Pulmonary artery endothelial cell (primary cell): ENCODE results near the gene SYT1. TPM values are rescaled to one million over a fixed set of nuclear protein-coding genes. Genes with fewer than 3 reads are reported as not detected.

ENCODE experiments used
- DNase-seq: peaks from one replicate; pipeline ENCODE4 v3.0.0-alpha.2; 2011; ENCODE audit warnings: low read depth, low spot score
- total RNA-seq: library from RNA; depleted of rRNA; stranded (reverse); fragments of >200 nt; gene quantifications from 2 replicates; pipeline ENCODE4 v1.2.3, GENCODE V29; 2014

The SYT1 gene
- total RNA-seq, 1 donor from 2014 or later, result 0.59 TPM

DNA sequence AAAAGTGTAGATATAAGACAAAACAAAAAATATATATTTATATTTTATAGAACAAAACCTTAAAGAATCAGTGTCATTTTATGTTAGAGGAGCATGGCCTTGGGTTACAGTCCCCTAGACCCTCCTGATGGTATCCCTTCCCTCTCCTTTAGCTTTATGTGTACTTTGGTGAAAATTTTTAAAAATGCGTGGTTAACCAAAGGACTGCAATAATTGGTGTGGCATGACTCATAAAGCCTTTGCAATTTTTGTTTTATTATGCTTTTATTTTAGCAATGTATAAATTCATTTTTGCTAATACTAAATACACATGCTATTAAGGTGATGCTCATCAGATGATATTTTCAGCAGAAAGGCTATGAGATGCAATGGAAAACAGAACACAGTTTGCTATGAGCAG, 264.4 kb downstream of the SYT1 start:
- DNase-seq, result no peak

DNA sequence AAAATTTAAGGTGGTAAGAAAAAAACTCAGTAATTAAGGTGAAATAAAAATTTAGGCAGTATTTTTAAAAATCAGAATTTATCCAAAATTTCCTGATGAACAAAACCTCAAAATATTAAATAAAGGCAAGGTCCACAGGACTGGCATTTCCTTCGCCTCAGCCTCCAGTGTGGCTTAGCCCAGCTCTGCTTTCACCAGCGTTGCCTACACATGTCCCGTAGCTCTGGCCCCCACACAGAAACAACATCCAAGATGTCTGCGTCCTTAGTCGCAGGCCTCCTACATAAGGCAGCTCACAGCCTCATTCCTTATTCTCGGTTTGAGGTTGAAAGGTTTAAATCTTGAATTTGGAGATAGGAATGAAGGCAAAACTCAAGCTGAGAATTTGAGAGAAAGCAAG, 274.3 kb downstream of the SYT1 start:
- no peak for DNase-seq

- no peak for DNase-seq
These were observed 276.1 kb downstream of the SYT1 start for GRCh38 chr12:79140711-79141110.

DNA sequence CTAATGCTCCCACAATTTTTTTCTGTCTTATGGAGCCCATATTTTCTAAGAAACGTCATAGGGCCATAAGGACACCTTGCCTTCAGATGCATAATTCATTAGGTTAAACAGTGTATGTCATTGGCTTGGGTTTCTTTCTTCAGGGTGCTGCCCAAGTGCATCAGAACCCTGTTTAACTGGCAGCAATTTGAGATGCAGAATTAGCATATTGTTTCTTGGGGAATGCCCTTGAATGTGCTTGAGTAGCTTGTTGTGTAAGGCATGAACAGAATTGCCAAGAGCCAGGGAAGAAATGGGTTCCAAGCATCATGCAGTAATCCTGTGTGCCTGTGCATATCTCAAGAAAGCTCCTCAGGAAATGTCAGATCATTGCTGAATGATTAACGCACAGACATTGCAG, 277.2 kb downstream of the SYT1 start:
- no peak for DNase-seq

DNA sequence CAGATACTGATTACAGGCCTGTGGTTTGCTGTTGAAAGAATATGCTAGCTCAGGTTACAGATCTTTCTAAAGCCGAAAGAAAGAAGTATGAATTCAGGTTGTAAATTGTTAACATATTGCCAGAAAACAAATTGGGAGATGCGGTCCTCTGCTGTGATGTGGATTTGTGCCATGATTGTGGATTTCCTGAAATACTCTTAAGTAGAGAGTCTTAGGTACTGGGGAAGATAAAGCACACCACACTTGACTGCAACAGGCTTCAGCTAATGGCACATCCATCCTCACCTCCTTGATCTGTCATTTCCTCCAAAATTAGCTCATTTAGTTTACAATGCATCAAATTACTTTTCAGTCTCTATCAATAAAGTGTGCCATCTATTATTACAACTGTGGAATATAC, 279.2 kb downstream of the SYT1 start:
- no peak for DNase-seq

DNA sequence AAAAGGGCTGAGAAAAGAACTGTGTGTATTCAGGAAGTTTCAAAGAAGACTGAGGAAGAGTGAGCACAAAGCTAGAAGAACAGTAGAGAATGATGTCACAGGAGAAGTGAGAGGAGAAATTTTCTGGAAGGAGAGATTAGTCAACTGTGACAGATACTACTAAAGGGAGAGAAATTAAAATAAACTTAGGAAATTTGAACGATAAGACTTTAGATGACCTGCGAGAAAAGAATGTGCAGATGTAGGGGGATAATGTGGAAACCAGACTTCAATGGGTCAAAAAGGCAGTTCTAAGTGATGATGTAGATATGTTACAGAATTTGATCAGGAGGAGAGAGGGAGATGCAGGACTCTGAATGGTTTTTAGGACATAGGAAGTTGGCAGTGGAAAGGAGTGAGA, 287.4 kb downstream of the SYT1 start:
- DNase-seq, result no peak

DNA sequence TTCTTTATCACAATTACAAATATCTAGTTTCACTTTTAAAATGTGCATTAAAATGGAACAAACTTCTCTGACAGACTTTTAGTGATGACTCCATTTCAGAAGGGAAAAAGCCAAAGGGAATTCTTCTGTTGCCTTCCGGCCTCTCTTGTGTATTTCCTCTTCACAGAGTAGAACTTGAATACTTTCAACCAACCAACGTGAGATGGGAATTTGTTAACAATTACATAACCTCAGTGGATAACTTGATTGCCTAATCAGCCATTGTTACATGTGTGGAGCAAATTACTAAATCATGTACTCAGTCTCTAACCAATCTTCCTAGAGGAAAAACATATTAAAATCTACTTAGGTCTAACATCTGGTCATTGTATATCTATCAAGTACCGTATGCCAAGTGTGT, 291.1 kb downstream of the SYT1 start:
- no peak for DNase-seq

- DNase-seq, result no peak
These were observed 292.4 kb downstream of the SYT1 start for GRCh38 chr12:79156846-79157463.

DNA sequence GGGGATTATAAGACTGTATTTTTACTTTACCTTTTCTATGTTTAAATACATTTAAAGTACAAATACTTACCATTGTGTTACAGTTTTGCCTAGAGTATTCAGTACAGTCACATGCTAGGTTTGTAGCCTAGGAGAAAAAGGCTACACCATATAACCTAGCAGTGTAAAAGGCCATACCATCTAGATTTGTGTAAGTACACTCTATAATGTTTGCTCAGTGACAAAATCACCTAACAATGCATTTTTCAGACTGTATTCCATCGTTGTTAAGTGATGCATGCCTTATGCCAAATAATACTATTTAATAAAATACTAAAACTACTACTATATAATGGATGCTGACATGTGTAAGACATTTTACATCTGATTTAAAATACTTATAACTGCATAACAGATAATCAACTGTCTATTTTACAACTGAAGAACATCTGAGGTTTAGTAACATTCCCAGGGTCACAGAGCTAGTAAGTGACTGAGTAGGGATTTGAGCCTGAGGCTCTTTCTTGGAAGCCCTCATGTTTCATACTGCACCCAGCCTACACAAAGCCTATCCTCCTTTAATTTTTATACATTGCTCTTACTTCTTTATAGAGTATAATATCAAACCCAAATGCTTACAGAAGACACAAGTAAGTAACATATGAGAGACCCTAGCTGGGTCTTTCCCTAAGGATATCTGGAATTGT, 296.8 kb downstream of the SYT1 start:
- no peak for DNase-seq

DNA sequence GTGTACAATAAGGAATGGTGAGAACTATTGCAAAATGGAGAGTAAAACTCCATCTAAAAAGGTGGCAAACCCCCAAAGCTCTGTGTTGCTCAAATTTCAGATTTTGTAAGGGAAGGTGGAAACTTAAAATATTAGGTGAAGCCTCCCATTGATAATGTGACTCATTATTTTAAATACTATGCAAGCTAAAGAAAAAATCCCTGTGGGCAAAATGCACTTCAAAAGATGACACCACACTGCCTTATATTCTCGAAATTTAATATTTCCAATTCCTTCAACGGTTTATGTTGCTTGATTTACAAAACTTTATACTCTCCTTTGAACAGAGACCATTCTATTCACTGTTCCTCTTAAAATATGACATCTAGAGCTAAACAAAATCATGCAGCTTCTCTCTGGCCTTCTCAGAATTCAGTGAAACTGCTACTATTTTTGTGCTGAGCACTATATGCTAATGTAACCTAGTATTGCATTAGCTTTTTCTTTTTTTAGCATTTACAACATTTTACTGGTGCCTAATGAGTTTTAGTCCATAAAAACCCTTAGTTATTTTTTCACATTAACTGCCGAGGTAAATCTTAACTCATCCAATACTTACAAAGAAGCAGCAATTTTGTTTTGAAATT, 297.7 kb downstream of the SYT1 start:
- no peak for DNase-seq

GRCh38 chr12:79162948-79163347, 298.4 kb downstream of the SYT1 start:
- DNase-seq, result no peak

- no peak for DNase-seq
These were observed 300.3 kb downstream of the SYT1 start for GRCh38 chr12:79164890-79165289.

- DNase-seq, result no peak
These were observed 304.1 kb downstream of the SYT1 start for GRCh38 chr12:79168687-79169086.

DNA sequence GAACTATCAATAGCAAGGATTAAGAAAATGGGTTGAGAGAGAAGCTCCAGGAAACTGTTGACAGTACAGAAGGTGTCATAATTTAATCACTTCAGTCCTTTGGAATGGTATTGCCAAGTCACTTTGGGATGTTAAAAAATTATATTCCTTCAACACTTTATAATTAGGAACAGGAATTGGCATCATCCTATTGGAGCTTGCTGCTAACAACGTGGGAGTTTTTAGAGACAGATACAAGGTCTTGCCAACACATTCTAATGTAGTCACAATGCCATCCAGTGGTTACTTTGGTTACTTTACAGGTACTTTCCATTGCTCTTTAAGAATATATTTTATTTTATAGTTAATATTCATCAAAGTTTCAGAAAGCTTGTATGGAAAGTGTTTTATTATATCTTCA, 310.1 kb downstream of the SYT1 start:
- DNase-seq, result no peak

DNA sequence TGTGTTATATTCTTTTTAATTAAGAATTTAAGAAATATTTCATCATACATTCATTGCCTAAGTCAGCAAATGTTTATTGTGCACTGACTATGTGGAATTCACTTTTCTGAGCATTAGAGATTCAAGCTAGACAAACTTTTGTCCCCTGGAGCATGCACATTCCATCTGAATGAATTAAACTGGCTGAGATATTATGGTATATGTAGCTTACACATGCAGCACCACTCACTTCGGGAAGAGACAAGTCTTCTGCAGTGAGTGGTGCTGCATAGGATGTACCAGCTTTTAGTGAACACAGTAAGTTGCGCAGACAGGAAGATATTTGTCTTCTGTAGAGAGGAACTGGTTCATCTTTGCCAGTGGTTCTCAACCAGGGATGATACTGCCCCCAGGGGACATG, 318.4 kb downstream of the SYT1 start:
- DNase-seq, result no peak

GRCh38 chr12:79183926-79184325, 319.4 kb downstream of the SYT1 start:
- DNase-seq, result peak; percentile 71

DNA sequence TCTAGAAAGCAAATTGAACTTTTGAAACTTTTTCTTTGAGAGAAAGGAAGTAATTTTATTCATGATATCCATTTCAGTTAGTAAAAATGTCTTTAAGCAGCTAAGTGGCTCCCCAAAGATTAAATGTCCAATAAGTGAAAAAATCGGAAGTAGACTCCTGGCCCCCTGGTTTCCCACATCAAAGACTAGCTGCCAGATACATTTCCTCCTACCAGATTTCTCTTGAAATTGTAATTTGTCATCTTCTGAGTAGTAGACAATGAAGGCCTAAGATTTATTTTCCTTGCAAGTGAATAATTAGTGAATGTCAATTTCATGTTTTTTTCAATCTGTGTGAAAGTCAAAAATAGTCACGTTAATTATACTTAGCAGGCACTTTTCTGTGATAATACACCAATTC, 321.9 kb downstream of the SYT1 start:
- no peak for DNase-seq

DNA sequence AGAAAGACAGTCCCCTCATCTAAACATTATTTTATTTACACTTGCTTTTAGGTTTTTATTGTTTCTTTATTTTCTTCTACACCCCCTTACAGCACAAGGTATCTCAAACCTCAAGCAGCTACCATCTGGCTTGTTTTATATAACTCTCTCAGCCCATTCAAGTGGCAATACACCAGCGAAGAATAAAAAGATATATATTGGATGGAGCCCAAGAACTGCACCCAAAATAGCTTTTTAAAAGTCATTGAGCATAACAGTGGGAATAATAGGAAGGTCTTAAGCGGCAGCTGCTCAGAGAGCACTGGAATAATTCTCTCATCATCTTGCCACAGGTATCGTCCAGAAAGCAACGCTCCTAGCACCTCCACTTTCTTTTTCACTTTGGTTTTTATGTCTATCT, 322.5 kb downstream of the SYT1 start:
- no peak for DNase-seq

GRCh38 chr12:79191391-79191790, 326.8 kb downstream of the SYT1 start:
- no peak for DNase-seq

DNA sequence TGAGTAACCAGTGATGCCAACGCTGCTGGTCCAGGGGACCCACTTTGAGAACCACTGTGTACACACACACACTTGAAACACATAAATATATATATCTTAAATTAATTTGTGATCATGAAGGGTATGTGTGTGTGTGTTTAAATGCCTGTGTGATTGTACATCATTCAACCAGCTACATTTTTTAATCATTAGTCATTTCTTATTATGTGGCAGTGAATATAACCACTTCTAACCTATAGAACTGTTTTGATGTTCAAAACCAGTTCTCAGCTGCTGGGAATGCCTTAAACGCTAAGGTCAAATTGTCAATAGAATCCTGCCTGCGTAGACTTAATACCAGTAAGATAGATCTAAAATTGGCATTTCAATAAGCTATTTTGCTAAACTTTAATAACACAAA, 330.0 kb downstream of the SYT1 start:
- no peak for DNase-seq

GRCh38 chr12:79199166-79199565, 334.6 kb downstream of the SYT1 start:
- no peak for DNase-seq

DNA sequence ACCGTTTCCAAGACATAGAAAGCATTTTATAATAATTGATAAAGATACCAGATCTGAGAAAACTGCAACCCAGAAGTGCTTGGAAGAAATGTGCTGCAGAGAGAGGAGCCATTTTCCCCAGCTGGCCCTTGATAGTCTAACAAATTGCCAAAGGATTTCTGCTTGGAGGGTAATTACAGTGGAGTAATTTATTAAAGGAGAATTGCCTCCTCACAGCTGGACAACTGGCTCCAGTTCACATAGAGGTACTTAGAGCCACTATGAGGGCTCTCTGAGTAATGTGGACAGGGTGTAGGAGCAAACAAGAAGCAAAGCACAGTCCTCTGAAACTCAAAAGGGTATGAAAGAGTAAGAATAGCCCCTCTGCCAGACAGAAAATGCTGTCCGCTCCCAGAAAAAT, 335.6 kb downstream of the SYT1 start:
- DNase-seq, result no peak

- no peak for DNase-seq
These were observed 338.6 kb downstream of the SYT1 start for GRCh38 chr12:79203058-79203647.
